IPS-18c (cell line): ENCODE results near the gene LRP6.

ENCODE experiments used
- H3K4me3 ChIP-seq: 2 replicates; pipeline ENCODE4 v1.7.0; 2013; ENCODE audit warnings: low read depth, mild to moderate bottlenecking, low read length, moderate library complexity; ENCODE audit not compliant: insufficient read depth
- H3K9me3 ChIP-seq: one replicate; pipeline ENCODE4 v1.6.1; 2013; ENCODE audit warnings: mild to moderate bottlenecking, low read length, moderate library complexity; ENCODE audit not compliant: control insufficient read depth, insufficient read depth

Gene LRP6

GRCh38 chr12:12086362-12086761 is 180.5 kb downstream of the LRP6 start:
- H3K4me3 ChIP-seq, result no peak overlapping the region; the same call in 1 of the 2 replicates
- peaks cover 5% of the 10 kb centered on the region for H3K9me3 ChIP-seq

GRCh38 chr12:12083688-12084087 is 183.2 kb downstream of the LRP6 start:
- Histone ChIP-seq H3K9me3 (peaks cover 2% of the 10 kb centered on the region), H3K4me3 (no peak overlapping the region)

- Histone ChIP-seq H3K4me3 (no peak overlapping the region), H3K9me3 (no peaks in the 10 kb centered on the region)
These were observed 184.9 kb downstream of the LRP6 start for GRCh38 chr12:12081836-12082497.

- Histone ChIP-seq H3K9me3 (no peaks in the 10 kb centered on the region), H3K4me3 (no peak overlapping the region)
These were observed 187.6 kb downstream of the LRP6 start for GRCh38 chr12:12079291-12079690.

- no peak overlapping the region for H3K4me3 ChIP-seq
- no peaks in the 10 kb centered on the region for H3K9me3 ChIP-seq
These were observed 194.6 kb downstream of the LRP6 start for GRCh38 chr12:12072064-12072760.

- no peak within 1 kb of the TSS for H3K4me3 ChIP-seq
- no peaks in the 10 kb centered on the region for H3K9me3 ChIP-seq
These were observed 195.9 kb downstream of the LRP6 start, which contains the start of gene BCL2L14 for GRCh38 chr12:12070674-12071656. TSS of gene BCL2L14 (plus strand) at chr12:12070939. CDS start at chr12:12079306, 8,367 bp downstream.

- Histone ChIP-seq H3K9me3 (no peaks in the 10 kb centered on the region), H3K4me3 (no peak overlapping the region)
These were observed 196.9 kb downstream of the LRP6 start for GRCh38 chr12:12069821-12070548.

GRCh38 chr12:12068751-12069150 is 198.1 kb downstream of the LRP6 start:
- H3K9me3 ChIP-seq, result no peaks in the 10 kb centered on the region
- no peak overlapping the region for H3K4me3 ChIP-seq
